ENCODE data around the gene RGS7.

- TF ChIP-seq YY1 (IDR thresholded peaks at IDR 0.05; ENCODE audit: low read depth, low read length) (no peak), MXI1 (IDR thresholded peaks at IDR 0.05; ENCODE audit: low read depth, low read length) (no peak), FOS (IDR thresholded peaks at IDR 0.05; ENCODE audit: borderline replicate concordance, extremely low read depth, insufficient read length) (no peak), RAD51 (IDR thresholded peaks at IDR 0.05) (no peak), CTCF (IDR thresholded peaks at IDR 0.05 in 2 of 3, conservative IDR thresholded peaks at IDR 0.05 in 1 of 3; ENCODE audit: control insufficient read depth in 2 of 3, extremely low read depth in 1 of 3, insufficient read depth in 1 of 3, low read depth in 3 of 3, low read length in 3 of 3) (no peak), ZZZ3 (IDR thresholded peaks at IDR 0.05; ENCODE audit: control insufficient read depth, insufficient read length, low read depth) (no peak), JUND (IDR thresholded peaks at IDR 0.05; ENCODE audit: low read depth, low read length) (no peak), ZBTB33 (IDR thresholded peaks at IDR 0.05) (no peak), BCL3 (IDR thresholded peaks at IDR 0.05; ENCODE audit: borderline replicate concordance, insufficient read depth, low read depth, low read length, poor library complexity, severe bottlenecking) (no peak), TCF12 (IDR thresholded peaks at IDR 0.05; ENCODE audit: low read depth, low read length) (no peak), RUNX3 (IDR thresholded peaks at IDR 0.05; ENCODE audit: low read length) (no peak), BRCA1 (IDR thresholded peaks at IDR 0.05; ENCODE audit: low read depth, low read length) (no peak), SIN3A (IDR thresholded peaks at IDR 0.05; ENCODE audit: low read depth, low read length) (no peak), IKZF1 (conservative IDR thresholded peaks at IDR 0.05) (no peak)
Measured at GRCh38 chr1:241336335-241336734, 20.7 kb downstream of the RGS7 start.

Measured in GM12878 (cell line).